Brain microvascular endothelial cell (primary cell): ENCODE measurements around the gene SCN1A.

ENCODE experiments used
- DNase-seq: peaks from one replicate; pipeline ENCODE4 v3.0.0-alpha.2; 2020
- H3K27ac ChIP-seq: fragments of 250-450 bp; sonication (Bioruptor Pico); 2 replicates; pipeline ENCODE4 v1.5.1; 2020; ENCODE audit warnings: mild to moderate bottlenecking, moderate library complexity
- H3K27me3 ChIP-seq: fragments of 250-450 bp; sonication (Bioruptor Pico); replicated peaks from 2 replicates; pipeline ENCODE4 v1.5.1; 2020; ENCODE audit warnings: mild to moderate bottlenecking
- H3K36me3 ChIP-seq: fragments of 250-450 bp; sonication (Bioruptor Pico); replicated peaks from 2 replicates; pipeline ENCODE4 v1.5.1; 2020; ENCODE audit warnings: mild to moderate bottlenecking
- H3K4me3 ChIP-seq: 2 replicates; pipeline ENCODE4 v1.5.1; 2011; ENCODE audit warnings: low read depth, mild to moderate bottlenecking, control low read depth, low read length, moderate library complexity
- in situ Hi-C: cut with HindIII; loops from 2 replicates; pipeline ENCODE4 v1.10.0; 2017; ENCODE audit warnings: low sequenced_read_pairs, low pct_ligation_motif_present
- TF ChIP-seq, protein P1 (sequence below): IDR thresholded peaks from 2 replicates; pipeline ENCODE4 v1.5.1; 2011; ENCODE audit warnings: low read depth, mild to moderate bottlenecking, moderate library complexity, low read length, control low read depth, inconsistent platforms; ENCODE audit errors: missing control alignments

Gene SCN1A

GRCh38 chr2:165957030-165957675 is 170.7 kb downstream of the SCN1A start:
- H3K4me3 ChIP-seq: no peak overlapping the region
- no peaks in the 10 kb centered on the region for H3K36me3 ChIP-seq
- H3K27me3 ChIP-seq: no peaks in the 10 kb centered on the region
- DNase-seq: no peak
- in situ Hi-C loops: no loop called here
- TF ChIP-seq, protein P1, sequence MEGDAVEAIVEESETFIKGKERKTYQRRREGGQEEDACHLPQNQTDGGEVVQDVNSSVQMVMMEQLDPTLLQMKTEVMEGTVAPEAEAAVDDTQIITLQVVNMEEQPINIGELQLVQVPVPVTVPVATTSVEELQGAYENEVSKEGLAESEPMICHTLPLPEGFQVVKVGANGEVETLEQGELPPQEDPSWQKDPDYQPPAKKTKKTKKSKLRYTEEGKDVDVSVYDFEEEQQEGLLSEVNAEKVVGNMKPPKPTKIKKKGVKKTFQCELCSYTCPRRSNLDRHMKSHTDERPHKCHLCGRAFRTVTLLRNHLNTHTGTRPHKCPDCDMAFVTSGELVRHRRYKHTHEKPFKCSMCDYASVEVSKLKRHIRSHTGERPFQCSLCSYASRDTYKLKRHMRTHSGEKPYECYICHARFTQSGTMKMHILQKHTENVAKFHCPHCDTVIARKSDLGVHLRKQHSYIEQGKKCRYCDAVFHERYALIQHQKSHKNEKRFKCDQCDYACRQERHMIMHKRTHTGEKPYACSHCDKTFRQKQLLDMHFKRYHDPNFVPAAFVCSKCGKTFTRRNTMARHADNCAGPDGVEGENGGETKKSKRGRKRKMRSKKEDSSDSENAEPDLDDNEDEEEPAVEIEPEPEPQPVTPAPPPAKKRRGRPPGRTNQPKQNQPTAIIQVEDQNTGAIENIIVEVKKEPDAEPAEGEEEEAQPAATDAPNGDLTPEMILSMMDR: no peak
- H3K27ac ChIP-seq: no peak overlapping the region

DNA sequence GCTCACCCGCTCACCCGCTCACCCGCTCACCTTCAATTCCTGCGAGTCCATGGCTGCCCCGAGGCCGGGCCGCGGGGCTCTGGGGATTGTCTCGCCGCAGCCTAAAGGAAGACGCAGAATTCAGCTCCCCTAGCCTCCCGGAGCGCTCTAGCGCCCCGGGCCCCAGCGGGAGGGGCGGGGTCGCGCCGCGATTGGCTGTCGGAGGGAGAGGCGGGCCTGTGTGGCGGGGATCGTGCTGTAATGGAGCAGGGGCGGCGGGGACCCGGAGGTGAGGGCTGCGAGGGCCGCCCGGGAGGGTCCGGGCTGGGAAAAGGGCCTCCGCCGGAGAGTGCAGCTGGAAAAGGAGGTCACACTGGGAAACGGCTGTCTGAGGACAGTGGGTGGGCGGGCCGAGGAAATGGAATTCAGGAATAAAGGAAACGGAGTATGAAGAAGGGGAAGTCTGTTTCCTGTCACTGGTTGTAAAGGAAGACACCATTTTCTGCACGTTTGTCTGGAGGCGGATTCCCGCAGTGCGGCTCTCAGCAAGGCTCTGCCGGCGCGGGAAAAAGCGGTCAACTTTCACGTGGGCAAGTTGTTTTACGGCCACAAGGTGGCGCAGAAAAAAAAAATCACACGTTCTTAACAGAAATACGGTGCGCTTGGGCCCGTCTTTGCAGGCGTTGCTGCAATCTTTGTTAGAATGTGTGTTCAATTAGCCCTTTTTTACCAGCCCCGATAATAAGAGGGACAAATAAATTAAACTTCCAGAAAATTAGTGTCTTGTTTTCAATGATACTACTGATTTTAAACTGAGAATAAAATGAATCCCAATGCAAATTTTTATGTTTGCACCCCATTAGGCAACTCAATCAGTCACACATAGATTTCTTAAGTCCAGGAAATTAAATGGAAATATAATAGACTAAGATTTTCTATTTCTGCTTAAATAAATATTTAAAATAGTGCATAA is 173.9 kb downstream of the SCN1A start, which contains the start of gene TTC21B:
Gene TTC21B, minus strand, starts transcription at position 122 of the 952 bp plus-strand sequence. Its CDS starts 71 bp downstream, at position 51.
- peak; percentile 85 for DNase-seq

DNA sequence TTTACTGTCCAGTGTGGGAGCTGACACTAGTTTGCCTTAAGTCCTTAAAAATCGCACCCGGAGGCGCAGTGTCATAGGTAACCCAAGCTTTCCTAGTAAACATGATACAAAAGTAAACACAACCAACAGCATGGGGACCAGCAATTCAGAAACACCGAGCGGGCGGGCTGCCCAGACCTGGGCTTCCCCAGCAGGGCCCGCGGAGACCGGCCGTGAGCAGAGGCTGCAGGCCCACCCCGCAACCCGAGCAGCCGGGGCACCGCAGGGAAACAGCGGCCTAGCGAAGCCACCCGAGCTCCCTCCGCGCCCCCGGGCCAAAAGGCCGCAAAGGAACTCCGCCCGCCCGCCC is 174.5 kb downstream of the SCN1A start:
- Histone ChIP-seq H3K27me3 (no peaks in the 10 kb centered on the region), H3K27ac (peak overlapping the region; percentile 64), H3K4me3 (peak overlapping the region; percentile 76), H3K36me3 (no peaks in the 10 kb centered on the region)
- TF ChIP-seq, protein P1: no peak
- DNase-seq: no peak
- in situ Hi-C loops: no loop called here

More for the DNA sequence above, 173.9 kb downstream of the SCN1A start, which contains the start of gene TTC21B:
- in situ Hi-C loops: no loop called here
- Histone ChIP-seq H3K4me3 (peak within 1 kb of the TSS; percentile 76), H3K27me3 (no peaks in the 10 kb centered on the region), H3K36me3 (no peaks in the 10 kb centered on the region), H3K27ac (peak within 1 kb of the TSS; percentile 64)
- TF ChIP-seq, protein P1: peak; percentile 80

DNA sequence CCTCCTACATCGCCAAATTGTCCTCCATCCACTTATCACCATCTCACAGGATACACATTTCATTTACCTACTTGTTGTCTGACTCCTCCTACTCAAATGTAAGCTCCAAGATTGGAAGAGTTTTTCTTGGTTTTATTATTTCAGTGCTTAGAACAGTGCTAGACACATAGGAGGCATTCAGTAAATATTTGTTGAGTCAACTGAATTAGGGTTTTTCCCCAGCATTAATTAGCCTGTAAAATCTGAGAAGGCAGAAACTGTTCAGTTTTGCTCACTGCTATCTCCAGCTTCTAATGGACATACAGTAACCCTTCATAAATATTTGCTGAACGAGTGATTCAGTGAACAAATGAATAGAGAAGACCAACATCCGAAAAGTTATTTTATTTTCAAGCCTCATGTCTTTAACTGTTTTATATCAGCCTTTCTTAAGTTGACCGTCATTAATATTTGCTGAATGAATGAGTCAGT is 175.0 kb downstream of the SCN1A start:
- Histone ChIP-seq H3K4me3 (peak overlapping the region; percentile 76), H3K27me3 (no peaks in the 10 kb centered on the region), H3K36me3 (no peaks in the 10 kb centered on the region), H3K27ac (peak overlapping the region; percentile 64)
- TF ChIP-seq, protein P1: no peak
- DNase-seq: no peak
- in situ Hi-C loops: no loop called here

DNA sequence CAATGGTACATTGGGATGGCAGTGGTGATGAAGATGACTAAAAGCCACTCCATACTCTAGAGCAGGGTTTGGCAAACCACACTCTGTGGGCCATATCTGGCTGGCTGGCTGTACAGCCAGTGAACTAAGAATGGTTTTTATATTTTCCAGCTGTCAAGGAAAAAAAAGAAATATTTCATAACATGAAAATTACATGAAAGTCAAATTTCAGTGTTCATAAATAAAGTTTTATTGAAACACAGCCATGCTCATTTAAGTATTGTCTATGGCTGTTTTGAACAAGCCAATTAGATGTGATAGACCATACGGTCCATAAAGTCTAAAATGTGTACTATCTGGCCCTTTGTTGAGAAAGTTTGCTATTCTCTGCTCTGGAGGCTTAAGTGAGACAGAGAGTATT is 175.7 kb downstream of the SCN1A start:
- no peak for DNase-seq

More for the DNA sequence above, 175.7 kb downstream of the SCN1A start:
- TF ChIP-seq, protein P1: no peak
- H3K4me3 ChIP-seq: no peak overlapping the region
- H3K27me3 ChIP-seq: no peaks in the 10 kb centered on the region
- H3K27ac ChIP-seq: no peak overlapping the region
- in situ Hi-C loops: no loop called here
- no peaks in the 10 kb centered on the region for H3K36me3 ChIP-seq
